ENCODE results near the gene NRCAM.
"Not testable (repeated sequence)": the region's sequence is repeated elsewhere in the genome, so short reads cannot be mapped to it uniquely, and the experiment has no call there.

Gene NRCAM

GRCh38 chr7:108402865-108403264, 53.4 kb downstream of the NRCAM start:
- TF ChIP-seq CTCF (IDR thresholded peaks at IDR 0.05; ENCODE audit: low read depth, low read length), result no peak
- Histone ChIP-seq H3K27ac (no peak overlapping the region), H3K27me3 (ENCODE audit: insufficient read depth, low read depth, severe bottlenecking) (no peaks in the 10 kb centered on the region), H3K9me3 (ENCODE audit: severe bottlenecking) (no peaks in the 10 kb centered on the region), H3K4me3 (ENCODE audit: low read depth, low read length) (no peak overlapping the region), H3K36me3 (no peaks in the 10 kb centered on the region; the same call in 1 of the 2 replicates)
- DNase-seq, result no peak

GRCh38 chr7:108396080-108396479, 60.2 kb downstream of the NRCAM start:
- no peak overlapping the region for H3K4me3 ChIP-seq (ENCODE audit: low read depth, low read length)
- H3K36me3 ChIP-seq, result no peaks in the 10 kb centered on the region; the same call in 1 of the 2 replicates
- no peaks in the 10 kb centered on the region for H3K9me3 ChIP-seq (ENCODE audit: severe bottlenecking)
- no peak for TF ChIP-seq CTCF (IDR thresholded peaks at IDR 0.05; ENCODE audit: low read depth, low read length)
- H3K27me3 ChIP-seq (ENCODE audit: insufficient read depth, low read depth, severe bottlenecking), result no peaks in the 10 kb centered on the region
- no peak for DNase-seq
- H3K27ac ChIP-seq, result no peak overlapping the region

GRCh38 chr7:108395426-108395825, 60.8 kb downstream of the NRCAM start:
- Histone ChIP-seq H3K27ac (no peak overlapping the region), H3K4me3 (ENCODE audit: low read depth, low read length) (no peak overlapping the region), H3K36me3 (no peaks in the 10 kb centered on the region; the same call in 1 of the 2 replicates), H3K27me3 (ENCODE audit: insufficient read depth, low read depth, severe bottlenecking) (no peaks in the 10 kb centered on the region), H3K9me3 (ENCODE audit: severe bottlenecking) (no peaks in the 10 kb centered on the region)
- DNase-seq, result no peak
- no peak for TF ChIP-seq CTCF (IDR thresholded peaks at IDR 0.05; ENCODE audit: low read depth, low read length)

GRCh38 chr7:108393097-108393496, 63.1 kb downstream of the NRCAM start:
- DNase-seq; H3K27me3 ChIP-seq (ENCODE audit: insufficient read depth, low read depth, severe bottlenecking); H3K9me3 ChIP-seq (ENCODE audit: severe bottlenecking); H3K27ac ChIP-seq; H3K4me3 ChIP-seq (ENCODE audit: low read depth, low read length); H3K36me3 ChIP-seq: not testable (repeated sequence)

GRCh38 chr7:108387686-108388085, 68.5 kb downstream of the NRCAM start:
- H3K36me3 ChIP-seq; H3K27ac ChIP-seq; H3K27me3 ChIP-seq (ENCODE audit: insufficient read depth, low read depth, severe bottlenecking); DNase-seq; H3K4me3 ChIP-seq (ENCODE audit: low read depth, low read length); H3K9me3 ChIP-seq (ENCODE audit: severe bottlenecking): not testable (repeated sequence)

- no peak for TF ChIP-seq CTCF (IDR thresholded peaks at IDR 0.05; ENCODE audit: low read depth, low read length)
- no peak for DNase-seq
- Histone ChIP-seq H3K36me3 (no peaks in the 10 kb centered on the region), H3K27me3 (ENCODE audit: insufficient read depth, low read depth, severe bottlenecking) (no peaks in the 10 kb centered on the region), H3K9me3 (ENCODE audit: severe bottlenecking) (no peaks in the 10 kb centered on the region), H3K27ac (no peak overlapping the region), H3K4me3 (ENCODE audit: low read depth, low read length) (no peak overlapping the region)
Measured at GRCh38 chr7:108385834-108386422, 70.3 kb downstream of the NRCAM start.

Data from WERI-Rb-1 (cell line).